GM20431 (cell line): ENCODE results near the gene POLD1.

Experiments
- in situ Hi-C: fragments of 300-500 bp; cut with MseI, MboI; formaldehyde crosslinking; loops from one replicate; pipeline ENCODE4 v1.15.0; 2020; ENCODE audit warnings: low sequenced_read_pairs; ENCODE audit not compliant: unreplicated experiment

POLD1 gene

GRCh38 chr19:50362656-50363424, 21.3 kb upstream of the POLD1 start:
- in situ Hi-C loops: loop anchor here (25.0 kb wide), 1 partner anchor 424 kb away; the partner anchor contains the start of gene ACP4

- in situ Hi-C loops: loop anchor here (25.0 kb wide), 1 partner anchor 422 kb away; the partner anchor contains the start of gene ACP4
These were observed 18.5 kb upstream of the POLD1 start, which contains the start of gene NAPSA for GRCh38 chr19:50365434-50366306. Gene NAPSA (minus strand): TSS chr19:50365639. CDS start chr19:50365621, 18 bp downstream.

GRCh38 chr19:50368649-50369570, 15.2 kb upstream of the POLD1 start:
- in situ Hi-C loops: loop anchor here (25.0 kb wide), 1 partner anchor 418 kb away; the partner anchor contains the start of gene ACP4

GRCh38 chr19:50371914-50372475, 12.2 kb upstream of the POLD1 start:
- in situ Hi-C loops: loop anchor here (10.0 to 25.0 kb wide), 2 partner anchors 93 to 415 kb away; partner anchors contain the start of gene ACP4

GRCh38 chr19:50376166-50377050, 7.7 kb upstream of the POLD1 start, which contains the start of gene NR1H2:
Gene NR1H2 (plus strand): TSS chr19:50376457. CDS start chr19:50377606, 1,149 bp downstream.
- in situ Hi-C loops: loop anchor here (10.0 kb wide), 1 partner anchor 88 kb away; no protein-coding TSS in a partner anchor

GRCh38 chr19:50377051-50377461, 7.1 kb upstream of the POLD1 start:
- in situ Hi-C loops: loop anchor here (10.0 kb wide), 1 partner anchor 88 kb away; no protein-coding TSS in a partner anchor

GRCh38 chr19:50377517-50377916, 6.6 kb upstream of the POLD1 start:
- in situ Hi-C loops: loop anchor here (10.0 kb wide), 1 partner anchor 87 kb away; no protein-coding TSS in a partner anchor

- in situ Hi-C loops: loop anchor here (10.0 kb wide), 1 partner anchor 86 kb away; no protein-coding TSS in a partner anchor
These were observed 5.8 kb upstream of the POLD1 start for GRCh38 chr19:50378169-50378862.

- in situ Hi-C loops: loop anchor here (10.0 kb wide), 1 partner anchor 86 kb away; no protein-coding TSS in a partner anchor
These were observed 5.3 kb upstream of the POLD1 start for GRCh38 chr19:50378863-50379236.

- in situ Hi-C loops: loop anchor here (10.0 kb wide), 1 partner anchor 85 kb away; no protein-coding TSS in a partner anchor
These were observed 4.5 kb upstream of the POLD1 start for GRCh38 chr19:50379602-50380001.

- in situ Hi-C loops: no loop called here
These were observed 4.0 kb upstream of the POLD1 start for GRCh38 chr19:50380137-50380536.

- in situ Hi-C loops: no loop called here
These were observed 3.4 kb upstream of the POLD1 start for GRCh38 chr19:50380751-50381151.

GRCh38 chr19:50381881-50382729, 2.0 kb upstream of the POLD1 start:
- in situ Hi-C loops: no loop called here

- in situ Hi-C loops: no loop called here
These were observed 921 bp upstream of the POLD1 start for GRCh38 chr19:50383001-50383851.

- in situ Hi-C loops: no loop called here
These were observed 763 bp downstream of the POLD1 start for GRCh38 chr19:50384685-50385535.
